RWPE1 (cell line): ENCODE data around the gene CDC40.
"Not testable (repeated sequence)": the region's sequence is repeated elsewhere in the genome, so short reads cannot be mapped to it uniquely, and the experiment has no call there.

Experiments
- CTCF ChIA-PET: fragments of 350-600 bp; sonication (Branson Sonifier 250); formaldehyde crosslinking; extraction: SDS; loops from one replicate; lab custom pipeline; 2021; lab: Yijun Ruan, JAX
- POLR2A ChIA-PET: fragments of 400-600 bp; formaldehyde crosslinking; extraction: SDS; loops from one replicate; lab custom pipeline; 2020; ENCODE audit warnings: antibody characterized with exemption; ENCODE audit not compliant: low non-redundant PET; lab: Yijun Ruan, JAX
- DNase-seq: peaks from one replicate; pipeline ENCODE4 v3.0.0; 2012; ENCODE audit warnings: low spot score
- H3K27ac ChIP-seq: fragments of 450-650 bp; 2 replicates; pipeline ENCODE4 v1.5.1; 2017
- TF ChIP-seq, protein P1 (sequence below): fragments of 450-650 bp; conservative IDR thresholded peaks from 2 replicates; pipeline ENCODE4 v1.5.1; 2017; ENCODE audit warnings: low read depth, mild to moderate bottlenecking

Gene CDC40

DNA sequence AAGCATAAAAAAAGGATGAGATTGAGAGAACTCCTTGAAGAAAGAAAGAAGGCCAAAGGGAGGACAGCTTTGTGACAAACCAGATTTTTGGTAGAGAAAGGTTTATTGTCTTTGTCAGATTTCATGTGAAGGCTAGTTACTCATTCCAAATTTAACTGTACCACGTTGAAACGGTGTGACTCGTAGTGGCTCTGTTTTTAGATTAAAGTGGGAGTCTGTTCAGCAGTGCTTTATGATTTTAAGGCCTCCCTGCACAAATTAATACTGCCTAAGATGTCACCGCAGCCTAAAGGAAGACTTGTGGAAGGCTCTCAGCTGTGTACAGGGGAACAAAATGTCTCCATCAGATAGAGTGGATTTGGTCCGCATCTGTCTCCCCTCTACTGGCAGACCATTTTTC, 35.9 kb downstream of the CDC40 start:
- no peak overlapping the region for H3K27ac ChIP-seq
- POLR2A ChIA-PET = no interaction called here
- CTCF ChIA-PET = no interaction called here
- TF ChIP-seq, protein P1, sequence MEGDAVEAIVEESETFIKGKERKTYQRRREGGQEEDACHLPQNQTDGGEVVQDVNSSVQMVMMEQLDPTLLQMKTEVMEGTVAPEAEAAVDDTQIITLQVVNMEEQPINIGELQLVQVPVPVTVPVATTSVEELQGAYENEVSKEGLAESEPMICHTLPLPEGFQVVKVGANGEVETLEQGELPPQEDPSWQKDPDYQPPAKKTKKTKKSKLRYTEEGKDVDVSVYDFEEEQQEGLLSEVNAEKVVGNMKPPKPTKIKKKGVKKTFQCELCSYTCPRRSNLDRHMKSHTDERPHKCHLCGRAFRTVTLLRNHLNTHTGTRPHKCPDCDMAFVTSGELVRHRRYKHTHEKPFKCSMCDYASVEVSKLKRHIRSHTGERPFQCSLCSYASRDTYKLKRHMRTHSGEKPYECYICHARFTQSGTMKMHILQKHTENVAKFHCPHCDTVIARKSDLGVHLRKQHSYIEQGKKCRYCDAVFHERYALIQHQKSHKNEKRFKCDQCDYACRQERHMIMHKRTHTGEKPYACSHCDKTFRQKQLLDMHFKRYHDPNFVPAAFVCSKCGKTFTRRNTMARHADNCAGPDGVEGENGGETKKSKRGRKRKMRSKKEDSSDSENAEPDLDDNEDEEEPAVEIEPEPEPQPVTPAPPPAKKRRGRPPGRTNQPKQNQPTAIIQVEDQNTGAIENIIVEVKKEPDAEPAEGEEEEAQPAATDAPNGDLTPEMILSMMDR = no peak
- no peak for DNase-seq

DNA sequence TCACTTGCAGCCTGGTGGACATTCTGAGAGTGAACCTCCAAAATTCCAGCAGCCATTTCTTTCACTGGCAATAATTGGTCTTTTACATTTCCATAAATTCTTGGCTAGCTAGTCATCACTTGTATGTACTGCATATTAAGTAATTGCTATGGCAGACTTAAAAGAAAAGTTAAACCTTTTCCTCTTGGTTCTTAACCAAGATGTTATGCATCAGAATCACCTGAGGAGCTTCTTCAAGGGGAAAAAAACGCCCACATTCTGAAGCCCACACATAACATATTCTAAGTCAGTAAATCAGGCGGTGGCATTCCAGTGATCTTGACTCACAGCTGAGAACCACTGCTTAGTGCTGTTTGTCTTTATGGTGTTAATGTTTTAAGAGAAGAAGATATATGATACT, 37.0 kb downstream of the CDC40 start:
- ChIA-PET CTCF (no interaction called here), POLR2A (no interaction called here)
- no peak overlapping the region for H3K27ac ChIP-seq
- DNase-seq = peak; percentile 1
- TF ChIP-seq, protein P1 = no peak

DNA sequence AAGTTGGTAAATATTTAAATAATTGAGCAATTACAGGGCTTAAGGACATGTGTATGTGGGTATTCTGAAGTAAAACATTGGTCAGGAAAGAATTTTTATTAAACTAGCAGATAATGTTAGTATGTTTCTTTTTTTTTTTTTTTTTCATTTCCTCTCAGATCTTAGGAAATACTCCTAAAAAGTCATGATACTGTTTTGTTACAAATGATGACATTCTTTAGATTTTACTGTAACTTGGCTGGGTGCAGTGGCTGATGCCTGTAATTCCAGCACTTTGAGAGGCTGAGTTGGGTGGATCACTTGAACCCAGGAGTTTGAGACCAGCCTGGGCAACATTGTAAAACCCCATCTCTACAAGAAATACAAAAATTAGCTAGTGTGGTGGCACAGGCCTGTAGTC, 41.5 kb downstream of the CDC40 start:
- TF ChIP-seq, protein P1 = no peak

DNA sequence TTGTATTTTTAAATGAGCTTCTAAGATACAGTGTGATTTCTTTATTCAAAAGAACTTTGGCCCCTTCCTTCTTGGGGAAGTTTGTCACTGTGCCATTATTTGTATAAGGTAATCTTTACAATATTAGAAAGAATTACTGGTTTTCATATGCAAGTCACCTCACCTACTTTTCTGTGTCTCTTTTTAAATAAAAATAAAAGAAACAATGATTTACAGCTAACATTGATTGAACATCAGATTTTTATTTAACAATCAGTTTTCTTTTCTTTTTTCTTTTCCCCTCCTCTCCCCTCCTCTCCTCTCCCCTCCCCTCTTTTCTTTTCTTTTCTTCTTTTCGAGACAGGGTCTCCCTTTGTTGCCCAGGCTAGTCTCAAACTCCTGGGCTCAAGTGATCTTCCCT, 46.0 kb downstream of the CDC40 start:
- TF ChIP-seq, protein P1 = no peak
- no peak for DNase-seq
- no peak overlapping the region for H3K27ac ChIP-seq
- POLR2A ChIA-PET = no interaction called here
- CTCF ChIA-PET = no interaction called here

More for the DNA sequence above, 41.5 kb downstream of the CDC40 start:
- no peak overlapping the region for H3K27ac ChIP-seq
- ChIA-PET POLR2A (no interaction called here), CTCF (no interaction called here)
- no peak for DNase-seq

DNA sequence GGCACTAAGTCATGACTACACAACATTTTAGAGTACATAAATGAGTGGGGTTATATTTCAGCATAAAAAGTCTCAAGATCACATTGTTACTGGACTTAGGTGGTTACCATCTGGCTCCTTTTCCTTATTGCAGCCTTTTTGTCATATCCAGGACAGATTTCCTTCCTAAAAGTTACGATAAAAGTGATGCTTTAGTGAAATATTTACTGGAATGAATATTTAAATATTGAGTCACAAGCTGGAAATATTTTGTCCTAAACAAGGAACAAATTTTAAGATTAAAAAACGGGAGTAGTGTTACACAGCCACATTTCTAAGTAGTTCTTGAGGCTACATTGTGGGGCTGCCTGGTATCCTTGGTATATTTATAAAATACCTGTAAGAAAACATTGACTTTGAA, 52.2 kb downstream of the CDC40 start:
- POLR2A ChIA-PET = interaction anchor here (0.6 kb wide), 1 partner anchor 752 kb away, joined by 13 read pairs; no protein-coding TSS in a partner anchor
- TF ChIP-seq, protein P1 = no peak
- no peak overlapping the region for H3K27ac ChIP-seq
- no peak for DNase-seq
- CTCF ChIA-PET = no interaction called here

DNA sequence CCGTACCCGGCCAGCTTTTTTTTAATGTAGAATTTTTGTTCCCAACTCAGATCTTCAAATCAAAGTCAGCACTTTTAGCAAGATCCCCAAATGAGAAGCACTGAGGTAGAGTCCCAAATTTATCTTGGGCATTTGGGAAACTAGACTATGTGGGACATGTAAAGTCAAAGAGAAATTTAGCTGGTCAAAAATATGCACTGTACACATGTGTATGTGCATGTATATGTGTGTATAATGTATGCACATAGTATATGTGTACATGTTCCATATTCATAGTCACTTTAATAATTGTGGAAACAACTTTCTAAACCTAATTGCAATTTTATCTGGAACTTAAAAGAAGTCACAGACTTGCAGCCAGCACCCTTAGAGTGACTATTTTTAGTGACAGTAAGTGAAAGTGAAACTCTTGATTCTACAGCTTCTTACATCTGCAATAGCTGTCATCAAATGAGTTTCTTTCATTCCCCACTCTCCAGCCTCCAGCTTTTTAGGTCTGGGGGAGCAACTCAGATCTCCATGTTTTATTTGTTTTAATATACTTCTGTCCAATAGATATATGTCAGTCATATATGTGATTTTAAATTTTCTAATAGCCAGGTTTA, 53.6 kb downstream of the CDC40 start:
- H3K27ac ChIP-seq = no peak overlapping the region
- TF ChIP-seq, protein P1 = no peak
- DNase-seq = no peak
- POLR2A ChIA-PET = no interaction called here
- CTCF ChIA-PET = interaction anchor here (0.6 kb wide), 1 partner anchor 397 kb away, joined by 3 read pairs; no protein-coding TSS in a partner anchor

DNA sequence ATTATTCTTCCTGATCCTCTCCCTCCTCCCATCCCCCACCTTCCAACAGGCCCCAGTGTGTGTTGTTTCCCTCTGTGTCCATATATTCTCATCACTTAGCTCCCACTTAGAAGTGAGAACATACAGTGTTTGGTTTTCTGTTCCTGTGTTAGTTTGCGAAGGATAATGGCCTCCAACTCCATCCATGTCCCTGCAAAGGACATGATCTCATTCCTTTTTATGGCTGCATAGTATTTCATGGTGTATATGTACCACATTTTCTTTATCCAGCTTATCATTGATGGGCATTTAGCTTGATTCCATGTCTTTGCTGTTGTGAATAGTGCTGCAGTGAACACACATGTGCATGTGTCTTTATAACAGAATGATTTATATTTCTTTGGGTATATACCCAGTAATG, 55.8 kb downstream of the CDC40 start:
- CTCF ChIA-PET, POLR2A ChIA-PET, DNase-seq, H3K27ac ChIP-seq: not testable (repeated sequence)
